ENCODE results near the gene AGAP1.

- TF ChIP-seq CTCF (IDR thresholded peaks at IDR 0.05) = no peak
- no peak for TF ChIP-seq POLR2A (IDR thresholded peaks at IDR 0.05)
Measured at GRCh38 chr2:236127010-236127409, 633.2 kb downstream of the AGAP1 start.

All from thyroid gland (tissue), 4 donors.